K562 (cell line): ENCODE data around the gene C1QTNF12. TPM values are rescaled to one million over a fixed set of nuclear protein-coding genes. Genes with fewer than 3 reads are reported as not detected.

ENCODE experiments used
- COPS2 ChIP-seq: fragments of 450-650 bp; conservative IDR thresholded peaks from 2 replicates; pipeline ENCODE4 v1.6.1; 2016; ENCODE audit warnings: mild to moderate bottlenecking, moderate library complexity
- HIVEP1 ChIP-seq: fragments of 250-450 bp; sonication (Bioruptor Pico); IDR thresholded peaks from 2 replicates; pipeline ENCODE4 v1.4.0; 2020; ENCODE audit warnings: mild to moderate bottlenecking
- L3MBTL2 ChIP-seq: fragments of 450-650 bp; IDR thresholded peaks from 2 replicates; pipeline ENCODE4 v1.6.1; 2016; ENCODE audit warnings: mild to moderate bottlenecking, moderate library complexity
- MTA1 ChIP-seq: fragments of 450-650 bp; IDR thresholded peaks from 2 replicates; pipeline ENCODE4 v1.6.1; 2017; ENCODE audit warnings: borderline replicate concordance
- ZKSCAN3 ChIP-seq: fragments of 250-450 bp; sonication (Bioruptor Pico); IDR thresholded peaks from 2 replicates; pipeline ENCODE4 v1.4.0; 2020
- ZNF143 ChIP-seq: sonication (generic); formaldehyde crosslinking; IDR thresholded peaks from 2 replicates; pipeline ENCODE4 v1.9.0; 2022; ENCODE audit warnings: mild to moderate bottlenecking, missing genetic modification reagents
- polyA plus RNA-seq, 8 experiments: library from polyadenylated mRNA; depleted of rRNA in 4 of 8; stranded (reverse) in 5 of 8; unstranded in 3 of 8; fragments of >200 nt; fragmentation: Nextera tagmentation in 2 of 8; fragmentation: Illumina TruSeq in 1 of 8; extraction: Ambion mirVana in 2 of 8; extraction: Trizol in 1 of 8; gene quantifications; 2 replicates each; pipeline versions ENCODE4 v1.2.1 to v1.2.3, GENCODE V29; 2011 to 2014; ENCODE audit warnings: inconsistent platforms in 1 of 8, missing spikeins in 1 of 8
- total RNA-seq, 7 experiments: library from RNA; depleted of rRNA in 6 of 7; stranded (reverse); fragments of >200 nt in 6 of 7; fragmentation: Illumina TruSeq in 2 of 7; extraction: Trizol in 2 of 7; gene quantifications; 2 replicates each; pipeline versions ENCODE4 v1.2.1 to v1.2.3, GENCODE V29; 2011 to 2021; ENCODE audit warnings: low replicate concordance in 1 of 7
- TF ChIP-seq, protein P1 (sequence below): fragments of 450-650 bp; IDR thresholded peaks from 2 replicates; pipeline ENCODE4 v1.6.1; 2016; ENCODE audit warnings: mild to moderate bottlenecking, moderate library complexity
- TF ChIP-seq, protein P2 (sequence below): fragments of 250-450 bp; sonication (Bioruptor Pico); IDR thresholded peaks from 2 replicates; pipeline ENCODE4 v1.4.0; 2020; ENCODE audit warnings: borderline replicate concordance
- TF ChIP-seq, protein P3 (sequence below): sonication (generic); formaldehyde crosslinking; IDR thresholded peaks from 2 replicates; pipeline ENCODE4 v1.8.1; 2023; ENCODE audit warnings: mild to moderate bottlenecking, missing genetic modification reagents
- TF ChIP-seq, protein P4 (sequence below), 2 experiments: IDR thresholded peaks; 2 replicates each; pipeline ENCODE4 v1.6.1; 2012; ENCODE audit warnings: improper control_type of control experiment in 2 of 2, low read depth in 2 of 2, low read length in 2 of 2, borderline replicate concordance in 1 of 2

Gene C1QTNF12
- total and polyA plus RNA-seq, 9 of the 15 experiments (the other 6 are each of a cell fraction or from before 2014, with no cell fraction given), result 0.11 to 4.3 (median 0.93) TPM; not detected in 3

DNA sequence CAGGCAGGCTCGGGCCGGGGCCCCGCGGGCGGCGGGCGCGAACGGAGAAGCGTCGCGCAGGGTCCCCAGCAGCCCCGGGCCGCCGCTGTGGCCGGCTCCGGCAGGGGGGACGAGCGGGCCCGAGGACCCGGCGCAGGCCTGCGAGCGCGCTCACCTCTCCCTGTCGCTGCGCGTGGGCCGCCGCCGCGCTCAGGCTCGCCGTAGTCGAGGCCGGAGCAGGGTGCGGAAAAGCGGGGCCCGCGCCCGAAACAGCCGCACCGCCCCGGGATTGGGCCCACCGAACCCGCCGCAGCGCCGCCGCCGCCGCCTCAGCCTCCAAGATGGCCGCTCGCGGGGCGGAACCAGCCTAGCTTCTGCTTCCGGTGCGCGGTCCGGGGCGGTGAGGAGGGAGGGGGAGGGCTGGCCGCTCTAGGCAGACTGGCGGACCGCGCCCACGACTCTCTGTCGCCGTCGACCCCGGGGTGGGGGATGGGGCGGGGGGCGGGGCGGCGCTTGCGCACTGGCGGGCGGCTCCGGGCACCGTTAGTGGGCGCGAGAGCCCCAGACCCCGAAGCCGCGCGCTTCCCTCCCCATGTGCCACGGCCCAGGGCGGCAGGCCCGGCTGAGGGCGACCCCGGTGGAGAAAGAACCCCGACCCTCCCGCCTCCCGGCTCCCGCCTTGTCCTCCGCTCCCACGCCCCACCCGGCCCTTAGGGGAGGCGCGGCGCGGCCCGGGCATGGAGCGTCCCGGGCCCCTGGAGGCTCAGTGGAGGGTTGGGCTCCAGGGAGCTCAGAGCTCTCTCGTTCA is 27.2 kb upstream of the C1QTNF12 start, which contains the start of gene UBE2J2 (continued):
- TF ChIP-seq ZKSCAN3 (CRISPR knock-in tag) (no peak), ZNF143 (CRISPR knock-in tag) (no peak), L3MBTL2 (peak; percentile 62; the same call in 1 of the 2 replicates), COPS2 (no peak), MTA1 (no peak), HIVEP1 (CRISPR knock-in tag) (no peak)
- TF ChIP-seq, protein P1, sequence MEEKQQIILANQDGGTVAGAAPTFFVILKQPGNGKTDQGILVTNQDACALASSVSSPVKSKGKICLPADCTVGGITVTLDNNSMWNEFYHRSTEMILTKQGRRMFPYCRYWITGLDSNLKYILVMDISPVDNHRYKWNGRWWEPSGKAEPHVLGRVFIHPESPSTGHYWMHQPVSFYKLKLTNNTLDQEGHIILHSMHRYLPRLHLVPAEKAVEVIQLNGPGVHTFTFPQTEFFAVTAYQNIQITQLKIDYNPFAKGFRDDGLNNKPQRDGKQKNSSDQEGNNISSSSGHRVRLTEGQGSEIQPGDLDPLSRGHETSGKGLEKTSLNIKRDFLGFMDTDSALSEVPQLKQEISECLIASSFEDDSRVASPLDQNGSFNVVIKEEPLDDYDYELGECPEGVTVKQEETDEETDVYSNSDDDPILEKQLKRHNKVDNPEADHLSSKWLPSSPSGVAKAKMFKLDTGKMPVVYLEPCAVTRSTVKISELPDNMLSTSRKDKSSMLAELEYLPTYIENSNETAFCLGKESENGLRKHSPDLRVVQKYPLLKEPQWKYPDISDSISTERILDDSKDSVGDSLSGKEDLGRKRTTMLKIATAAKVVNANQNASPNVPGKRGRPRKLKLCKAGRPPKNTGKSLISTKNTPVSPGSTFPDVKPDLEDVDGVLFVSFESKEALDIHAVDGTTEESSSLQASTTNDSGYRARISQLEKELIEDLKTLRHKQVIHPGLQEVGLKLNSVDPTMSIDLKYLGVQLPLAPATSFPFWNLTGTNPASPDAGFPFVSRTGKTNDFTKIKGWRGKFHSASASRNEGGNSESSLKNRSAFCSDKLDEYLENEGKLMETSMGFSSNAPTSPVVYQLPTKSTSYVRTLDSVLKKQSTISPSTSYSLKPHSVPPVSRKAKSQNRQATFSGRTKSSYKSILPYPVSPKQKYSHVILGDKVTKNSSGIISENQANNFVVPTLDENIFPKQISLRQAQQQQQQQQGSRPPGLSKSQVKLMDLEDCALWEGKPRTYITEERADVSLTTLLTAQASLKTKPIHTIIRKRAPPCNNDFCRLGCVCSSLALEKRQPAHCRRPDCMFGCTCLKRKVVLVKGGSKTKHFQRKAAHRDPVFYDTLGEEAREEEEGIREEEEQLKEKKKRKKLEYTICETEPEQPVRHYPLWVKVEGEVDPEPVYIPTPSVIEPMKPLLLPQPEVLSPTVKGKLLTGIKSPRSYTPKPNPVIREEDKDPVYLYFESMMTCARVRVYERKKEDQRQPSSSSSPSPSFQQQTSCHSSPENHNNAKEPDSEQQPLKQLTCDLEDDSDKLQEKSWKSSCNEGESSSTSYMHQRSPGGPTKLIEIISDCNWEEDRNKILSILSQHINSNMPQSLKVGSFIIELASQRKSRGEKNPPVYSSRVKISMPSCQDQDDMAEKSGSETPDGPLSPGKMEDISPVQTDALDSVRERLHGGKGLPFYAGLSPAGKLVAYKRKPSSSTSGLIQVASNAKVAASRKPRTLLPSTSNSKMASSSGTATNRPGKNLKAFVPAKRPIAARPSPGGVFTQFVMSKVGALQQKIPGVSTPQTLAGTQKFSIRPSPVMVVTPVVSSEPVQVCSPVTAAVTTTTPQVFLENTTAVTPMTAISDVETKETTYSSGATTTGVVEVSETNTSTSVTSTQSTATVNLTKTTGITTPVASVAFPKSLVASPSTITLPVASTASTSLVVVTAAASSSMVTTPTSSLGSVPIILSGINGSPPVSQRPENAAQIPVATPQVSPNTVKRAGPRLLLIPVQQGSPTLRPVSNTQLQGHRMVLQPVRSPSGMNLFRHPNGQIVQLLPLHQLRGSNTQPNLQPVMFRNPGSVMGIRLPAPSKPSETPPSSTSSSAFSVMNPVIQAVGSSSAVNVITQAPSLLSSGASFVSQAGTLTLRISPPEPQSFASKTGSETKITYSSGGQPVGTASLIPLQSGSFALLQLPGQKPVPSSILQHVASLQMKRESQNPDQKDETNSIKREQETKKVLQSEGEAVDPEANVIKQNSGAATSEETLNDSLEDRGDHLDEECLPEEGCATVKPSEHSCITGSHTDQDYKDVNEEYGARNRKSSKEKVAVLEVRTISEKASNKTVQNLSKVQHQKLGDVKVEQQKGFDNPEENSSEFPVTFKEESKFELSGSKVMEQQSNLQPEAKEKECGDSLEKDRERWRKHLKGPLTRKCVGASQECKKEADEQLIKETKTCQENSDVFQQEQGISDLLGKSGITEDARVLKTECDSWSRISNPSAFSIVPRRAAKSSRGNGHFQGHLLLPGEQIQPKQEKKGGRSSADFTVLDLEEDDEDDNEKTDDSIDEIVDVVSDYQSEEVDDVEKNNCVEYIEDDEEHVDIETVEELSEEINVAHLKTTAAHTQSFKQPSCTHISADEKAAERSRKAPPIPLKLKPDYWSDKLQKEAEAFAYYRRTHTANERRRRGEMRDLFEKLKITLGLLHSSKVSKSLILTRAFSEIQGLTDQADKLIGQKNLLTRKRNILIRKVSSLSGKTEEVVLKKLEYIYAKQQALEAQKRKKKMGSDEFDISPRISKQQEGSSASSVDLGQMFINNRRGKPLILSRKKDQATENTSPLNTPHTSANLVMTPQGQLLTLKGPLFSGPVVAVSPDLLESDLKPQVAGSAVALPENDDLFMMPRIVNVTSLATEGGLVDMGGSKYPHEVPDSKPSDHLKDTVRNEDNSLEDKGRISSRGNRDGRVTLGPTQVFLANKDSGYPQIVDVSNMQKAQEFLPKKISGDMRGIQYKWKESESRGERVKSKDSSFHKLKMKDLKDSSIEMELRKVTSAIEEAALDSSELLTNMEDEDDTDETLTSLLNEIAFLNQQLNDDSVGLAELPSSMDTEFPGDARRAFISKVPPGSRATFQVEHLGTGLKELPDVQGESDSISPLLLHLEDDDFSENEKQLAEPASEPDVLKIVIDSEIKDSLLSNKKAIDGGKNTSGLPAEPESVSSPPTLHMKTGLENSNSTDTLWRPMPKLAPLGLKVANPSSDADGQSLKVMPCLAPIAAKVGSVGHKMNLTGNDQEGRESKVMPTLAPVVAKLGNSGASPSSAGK, result no peak
- TF ChIP-seq, protein P2, sequence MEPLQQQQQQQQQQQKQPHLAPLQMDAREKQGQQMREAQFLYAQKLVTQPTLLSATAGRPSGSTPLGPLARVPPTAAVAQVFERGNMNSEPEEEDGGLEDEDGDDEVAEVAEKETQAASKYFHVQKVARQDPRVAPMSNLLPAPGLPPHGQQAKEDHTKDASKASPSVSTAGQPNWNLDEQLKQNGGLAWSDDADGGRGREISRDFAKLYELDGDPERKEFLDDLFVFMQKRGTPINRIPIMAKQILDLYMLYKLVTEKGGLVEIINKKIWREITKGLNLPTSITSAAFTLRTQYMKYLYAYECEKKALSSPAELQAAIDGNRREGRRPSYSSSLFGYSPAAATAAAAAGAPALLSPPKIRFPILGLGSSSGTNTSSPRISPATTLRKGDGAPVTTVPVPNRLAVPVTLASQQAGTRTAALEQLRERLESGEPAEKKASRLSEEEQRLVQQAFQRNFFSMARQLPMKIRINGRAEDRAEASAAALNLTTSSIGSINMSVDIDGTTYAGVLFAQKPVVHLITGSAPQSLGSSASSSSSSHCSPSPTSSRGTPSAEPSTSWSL (CRISPR knock-in tag), result no peak
- TF ChIP-seq, protein P3, sequence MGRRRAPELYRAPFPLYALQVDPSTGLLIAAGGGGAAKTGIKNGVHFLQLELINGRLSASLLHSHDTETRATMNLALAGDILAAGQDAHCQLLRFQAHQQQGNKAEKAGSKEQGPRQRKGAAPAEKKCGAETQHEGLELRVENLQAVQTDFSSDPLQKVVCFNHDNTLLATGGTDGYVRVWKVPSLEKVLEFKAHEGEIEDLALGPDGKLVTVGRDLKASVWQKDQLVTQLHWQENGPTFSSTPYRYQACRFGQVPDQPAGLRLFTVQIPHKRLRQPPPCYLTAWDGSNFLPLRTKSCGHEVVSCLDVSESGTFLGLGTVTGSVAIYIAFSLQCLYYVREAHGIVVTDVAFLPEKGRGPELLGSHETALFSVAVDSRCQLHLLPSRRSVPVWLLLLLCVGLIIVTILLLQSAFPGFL (CRISPR knock-in tag), result no peak
- TF ChIP-seq, protein P4, sequence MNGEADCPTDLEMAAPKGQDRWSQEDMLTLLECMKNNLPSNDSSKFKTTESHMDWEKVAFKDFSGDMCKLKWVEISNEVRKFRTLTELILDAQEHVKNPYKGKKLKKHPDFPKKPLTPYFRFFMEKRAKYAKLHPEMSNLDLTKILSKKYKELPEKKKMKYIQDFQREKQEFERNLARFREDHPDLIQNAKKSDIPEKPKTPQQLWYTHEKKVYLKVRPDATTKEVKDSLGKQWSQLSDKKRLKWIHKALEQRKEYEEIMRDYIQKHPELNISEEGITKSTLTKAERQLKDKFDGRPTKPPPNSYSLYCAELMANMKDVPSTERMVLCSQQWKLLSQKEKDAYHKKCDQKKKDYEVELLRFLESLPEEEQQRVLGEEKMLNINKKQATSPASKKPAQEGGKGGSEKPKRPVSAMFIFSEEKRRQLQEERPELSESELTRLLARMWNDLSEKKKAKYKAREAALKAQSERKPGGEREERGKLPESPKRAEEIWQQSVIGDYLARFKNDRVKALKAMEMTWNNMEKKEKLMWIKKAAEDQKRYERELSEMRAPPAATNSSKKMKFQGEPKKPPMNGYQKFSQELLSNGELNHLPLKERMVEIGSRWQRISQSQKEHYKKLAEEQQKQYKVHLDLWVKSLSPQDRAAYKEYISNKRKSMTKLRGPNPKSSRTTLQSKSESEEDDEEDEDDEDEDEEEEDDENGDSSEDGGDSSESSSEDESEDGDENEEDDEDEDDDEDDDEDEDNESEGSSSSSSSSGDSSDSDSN (IDR thresholded peaks at IDR 0.05; ENCODE audit: borderline replicate concordance in 1 of 2, low read depth in 2 of 2, low read length in 2 of 2), result no peak; a peak in 1 of 4 replicates
